Inflammatory macrophage treated with lipopolysaccharide for 1 hour (primary cell): Measurements from ENCODE around the gene CLDN4.
"Not testable (repeated sequence)": the region's sequence is repeated elsewhere in the genome, so short reads cannot be mapped to it uniquely, and the experiment has no call there.

Experiments
- DNase-seq, 2 donors: peaks; one replicate each; pipeline ENCODE4 v3.0.0-alpha.2; 2020 to 2022

The CLDN4 gene, protein sequence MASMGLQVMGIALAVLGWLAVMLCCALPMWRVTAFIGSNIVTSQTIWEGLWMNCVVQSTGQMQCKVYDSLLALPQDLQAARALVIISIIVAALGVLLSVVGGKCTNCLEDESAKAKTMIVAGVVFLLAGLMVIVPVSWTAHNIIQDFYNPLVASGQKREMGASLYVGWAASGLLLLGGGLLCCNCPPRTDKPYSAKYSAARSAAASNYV

DNA sequence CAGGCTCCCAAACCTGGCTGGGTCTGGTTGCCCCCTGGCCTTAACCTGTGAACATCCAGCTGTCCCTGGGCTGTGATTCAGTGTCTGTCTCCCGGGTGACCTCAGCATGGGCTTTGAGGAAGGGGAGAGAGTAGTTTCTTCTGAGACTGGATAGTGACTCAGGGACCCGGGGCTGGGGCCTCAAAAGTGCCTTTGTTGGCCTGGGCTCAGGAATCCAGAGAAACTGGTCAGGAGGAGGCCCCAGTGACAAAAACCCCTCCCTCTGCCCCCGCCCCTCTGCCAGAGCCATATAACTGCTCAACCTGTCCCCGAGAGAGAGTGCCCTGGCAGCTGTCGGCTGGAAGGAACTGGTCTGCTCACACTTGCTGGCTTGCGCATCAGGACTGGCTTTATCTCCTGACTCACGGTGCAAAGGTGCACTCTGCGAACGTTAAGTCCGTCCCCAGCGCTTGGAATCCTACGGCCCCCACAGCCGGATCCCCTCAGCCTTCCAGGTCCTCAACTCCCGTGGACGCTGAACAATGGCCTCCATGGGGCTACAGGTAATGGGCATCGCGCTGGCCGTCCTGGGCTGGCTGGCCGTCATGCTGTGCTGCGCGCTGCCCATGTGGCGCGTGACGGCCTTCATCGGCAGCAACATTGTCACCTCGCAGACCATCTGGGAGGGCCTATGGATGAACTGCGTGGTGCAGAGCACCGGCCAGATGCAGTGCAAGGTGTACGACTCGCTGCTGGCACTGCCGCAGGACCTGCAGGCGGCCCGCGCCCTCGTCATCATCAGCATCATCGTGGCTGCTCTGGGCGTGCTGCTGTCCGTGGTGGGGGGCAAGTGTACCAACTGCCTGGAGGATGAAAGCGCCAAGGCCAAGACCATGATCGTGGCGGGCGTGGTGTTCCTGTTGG is at the start of gene CLDN4:
Gene CLDN4 (plus strand): TSS at position 316 of the 903 bp plus-strand sequence. CDS start 206 bp downstream, at position 522.
- DNase-seq: no peak

DNA sequence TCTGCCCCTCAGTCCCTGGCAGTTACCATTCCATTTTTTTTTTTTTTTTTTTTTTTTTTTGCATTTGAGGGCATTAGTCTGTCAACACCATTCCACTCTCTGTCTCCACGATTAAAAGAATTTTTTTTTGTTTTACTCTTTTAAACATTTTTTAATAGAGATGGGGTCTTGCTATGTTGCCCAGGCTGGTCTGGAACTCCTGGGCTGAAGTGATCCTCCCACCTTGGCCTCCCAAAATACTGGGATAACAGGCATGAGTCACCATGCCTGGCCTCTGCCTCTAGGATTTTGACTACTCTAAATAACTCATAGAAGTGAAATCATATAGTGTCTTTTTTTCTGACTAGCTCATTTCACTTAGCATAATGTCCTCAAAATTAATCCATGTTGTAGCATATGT is 44.2 kb upstream of the CLDN4 start:
- DNase-seq: no peak

DNA sequence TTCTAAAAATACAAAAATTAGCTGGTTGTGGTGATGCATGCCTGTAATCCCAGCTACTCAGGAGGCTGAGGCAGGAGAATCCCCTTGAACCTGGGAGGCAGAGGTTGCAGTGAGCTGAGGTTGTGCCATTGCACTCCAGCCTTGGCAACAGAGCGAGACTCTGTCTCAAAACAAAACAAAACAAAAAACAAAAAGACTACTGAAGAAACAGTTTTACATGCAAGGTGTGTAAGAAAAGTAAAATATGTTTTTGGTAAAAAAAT is 43.1 kb upstream of the CLDN4 start:
- not testable (repeated sequence) for DNase-seq

DNA sequence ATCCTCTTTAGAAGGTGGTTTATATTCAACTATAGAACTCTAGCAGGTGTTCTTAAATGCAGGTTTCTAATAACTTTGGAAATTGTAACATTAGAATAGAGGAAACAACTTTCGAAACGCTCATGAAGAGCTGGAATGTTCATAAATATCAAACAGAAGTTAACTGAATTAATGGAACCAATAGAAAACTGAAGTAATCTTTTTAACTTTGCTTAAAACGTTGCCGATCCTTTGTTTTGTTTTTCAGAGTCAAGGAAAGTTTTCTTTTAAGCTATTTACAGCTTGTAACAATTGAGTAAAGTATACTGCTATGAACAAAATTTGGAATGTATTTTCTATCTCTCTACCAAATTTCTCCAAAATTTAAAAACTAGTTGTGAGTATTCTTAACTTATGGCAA is 41.7 kb upstream of the CLDN4 start:
- no peak for DNase-seq

DNA sequence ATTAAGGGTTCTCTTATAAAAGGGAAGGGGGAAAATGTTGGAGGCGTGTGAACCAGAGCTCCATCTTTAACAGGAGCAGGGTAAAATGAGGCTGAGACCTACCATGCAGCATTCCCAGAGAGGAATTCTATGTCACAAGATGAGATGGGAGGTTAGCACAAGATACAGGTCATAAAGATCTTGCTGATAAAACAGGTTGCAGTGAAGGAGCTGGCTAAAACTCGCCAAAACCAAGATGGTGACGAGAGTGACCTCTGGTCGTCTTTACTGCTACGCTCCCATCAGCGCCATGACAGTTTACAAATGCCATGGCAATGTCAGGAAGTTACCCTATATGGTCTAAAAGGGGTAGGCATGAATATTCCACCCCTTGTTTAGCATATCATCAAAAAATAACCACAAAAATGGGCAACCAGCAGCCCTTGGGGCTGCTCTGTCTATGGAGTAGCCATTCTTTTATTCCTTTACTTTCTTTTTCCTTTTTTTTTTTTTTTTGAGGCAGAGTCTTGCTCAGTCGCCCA is 39.6 kb upstream of the CLDN4 start:
- DNase-seq: not testable (repeated sequence)

DNA sequence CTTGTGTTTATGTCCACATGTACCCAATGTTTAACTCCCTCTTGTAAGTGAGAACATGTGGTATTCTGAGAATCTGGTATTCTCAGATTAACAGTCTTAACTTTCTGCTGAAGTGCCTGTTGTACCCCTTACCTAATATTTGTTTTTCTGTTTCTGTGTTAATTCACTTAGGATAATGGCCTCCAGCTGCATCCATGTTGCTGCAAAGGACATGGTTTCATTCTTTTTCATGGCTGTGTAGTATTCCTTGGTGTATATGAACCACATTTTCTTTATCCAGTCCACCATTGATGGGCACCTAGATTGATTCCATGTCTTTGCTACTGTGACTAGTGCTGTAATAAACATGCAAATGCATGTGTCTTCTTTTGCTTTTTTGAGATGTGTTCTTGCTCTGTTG is 35.6 kb upstream of the CLDN4 start:
- not testable (repeated sequence) for DNase-seq

DNA sequence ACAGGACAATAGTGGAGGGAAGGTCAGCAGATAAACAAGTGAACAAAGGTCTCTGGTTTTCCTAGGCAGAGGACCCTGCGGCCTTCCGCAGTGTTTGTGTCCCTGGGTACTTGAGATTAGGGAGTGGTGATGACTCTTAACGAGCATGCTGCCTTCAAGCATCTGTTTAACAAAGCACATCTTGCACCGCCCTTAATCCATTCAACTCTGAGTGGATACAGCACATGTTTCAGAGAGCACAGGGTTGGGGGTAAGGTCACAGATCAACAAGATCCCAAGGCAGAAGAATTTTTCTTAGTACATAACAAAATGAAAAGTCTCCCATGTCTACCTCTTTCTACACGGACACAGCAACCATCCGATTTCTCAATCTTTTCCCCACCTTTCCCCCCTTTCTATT is 34.1 kb upstream of the CLDN4 start:
- not testable (repeated sequence) for DNase-seq

DNA sequence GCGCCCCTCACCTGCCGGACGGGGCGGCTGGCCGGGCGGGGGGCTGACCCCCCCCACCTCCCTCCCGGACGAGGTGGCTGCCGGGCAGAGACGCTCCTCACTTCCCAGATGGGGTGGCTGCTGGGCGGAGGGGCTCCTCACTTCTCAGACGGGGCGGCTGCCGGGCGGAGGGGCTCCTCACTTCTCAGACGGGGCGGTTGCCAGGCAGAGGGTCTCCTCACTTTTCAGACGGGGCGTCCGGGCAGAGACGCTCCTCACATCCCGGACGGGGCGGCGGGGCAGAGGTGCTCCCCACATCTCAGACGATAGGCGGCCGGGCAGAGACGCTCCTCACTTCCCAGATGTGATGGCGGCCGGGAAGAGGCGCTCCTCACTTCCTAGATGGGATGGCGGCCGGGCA is 33.6 kb upstream of the CLDN4 start:
- not testable (repeated sequence) for DNase-seq

DNA sequence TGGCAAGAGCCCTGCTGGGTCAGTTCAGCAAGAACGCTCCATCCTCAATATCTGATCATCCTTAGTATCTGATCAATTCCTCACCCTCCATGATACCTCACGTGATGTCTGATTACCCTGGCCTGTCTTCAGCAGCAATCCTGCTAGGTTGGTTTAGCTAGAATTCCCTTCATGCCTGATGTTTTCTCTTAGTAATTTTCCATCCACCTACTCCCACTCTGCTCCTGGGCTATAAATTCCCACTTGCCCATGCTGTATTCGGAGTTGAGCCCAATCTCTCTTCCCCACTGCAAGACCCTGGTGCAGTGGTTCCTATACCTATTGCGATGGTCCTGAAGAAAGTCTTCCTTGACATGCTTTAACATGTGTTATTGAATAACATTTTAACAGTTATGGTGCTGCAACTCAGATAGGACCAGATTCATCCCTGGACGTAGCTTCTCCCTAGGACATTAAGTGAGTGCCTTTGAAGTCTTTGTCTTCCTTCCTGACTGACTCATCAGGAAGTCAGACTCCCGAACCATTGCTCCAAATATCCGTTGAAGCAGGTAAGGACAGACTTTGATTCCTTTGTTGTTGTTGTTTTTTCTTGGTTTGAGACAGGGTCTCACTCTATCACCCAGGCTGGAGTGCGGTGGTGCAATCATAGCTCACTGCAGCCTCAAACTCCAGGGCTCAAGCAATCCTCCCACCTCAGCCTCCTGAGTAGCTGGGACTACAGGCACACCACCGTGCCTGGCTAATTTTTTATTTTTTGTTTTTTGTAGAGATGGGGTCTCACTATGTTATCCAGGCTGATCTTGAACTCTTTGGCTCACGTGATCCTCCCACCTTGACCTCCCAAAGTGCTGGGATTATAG is 31.3 kb upstream of the CLDN4 start:
- no peak for DNase-seq

DNA sequence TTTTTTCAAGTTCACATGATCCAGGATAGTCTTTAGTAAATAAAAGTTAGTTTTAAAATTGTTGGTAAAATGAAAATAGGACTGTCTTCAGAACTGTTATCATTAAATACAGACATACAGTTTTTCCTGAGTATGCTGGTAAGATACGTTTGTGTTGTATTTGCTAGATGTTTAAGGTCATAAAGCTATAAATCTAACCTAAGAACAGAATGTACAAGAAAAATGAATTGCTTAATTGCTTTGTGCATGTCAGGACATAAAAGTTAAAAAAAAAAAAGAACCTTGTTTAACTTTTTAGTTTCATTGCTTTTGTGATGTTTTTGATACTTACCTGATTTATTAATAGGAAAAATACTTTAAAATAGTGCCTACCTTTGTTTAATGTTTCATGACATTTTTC is 29.2 kb upstream of the CLDN4 start:
- DNase-seq: no peak

DNA sequence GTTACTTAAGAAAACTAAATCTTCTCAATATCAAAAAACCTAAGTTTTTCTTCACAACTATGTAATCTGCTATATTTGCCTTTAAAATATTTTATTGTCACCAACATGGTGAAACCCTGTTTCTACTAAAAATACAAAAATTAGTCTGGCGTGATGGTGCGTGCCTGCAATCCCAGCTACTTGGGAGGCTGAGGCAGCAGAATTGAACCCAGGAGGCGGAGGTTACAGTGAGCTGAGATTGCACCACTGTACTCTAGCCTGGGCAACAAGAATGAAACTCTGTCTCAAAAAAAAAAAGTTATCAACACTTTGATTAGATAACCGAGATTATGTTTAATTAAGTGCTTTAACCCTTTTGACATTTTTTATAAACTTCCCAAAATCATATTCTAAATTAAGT is 28.3 kb upstream of the CLDN4 start:
- no peak for DNase-seq

DNA sequence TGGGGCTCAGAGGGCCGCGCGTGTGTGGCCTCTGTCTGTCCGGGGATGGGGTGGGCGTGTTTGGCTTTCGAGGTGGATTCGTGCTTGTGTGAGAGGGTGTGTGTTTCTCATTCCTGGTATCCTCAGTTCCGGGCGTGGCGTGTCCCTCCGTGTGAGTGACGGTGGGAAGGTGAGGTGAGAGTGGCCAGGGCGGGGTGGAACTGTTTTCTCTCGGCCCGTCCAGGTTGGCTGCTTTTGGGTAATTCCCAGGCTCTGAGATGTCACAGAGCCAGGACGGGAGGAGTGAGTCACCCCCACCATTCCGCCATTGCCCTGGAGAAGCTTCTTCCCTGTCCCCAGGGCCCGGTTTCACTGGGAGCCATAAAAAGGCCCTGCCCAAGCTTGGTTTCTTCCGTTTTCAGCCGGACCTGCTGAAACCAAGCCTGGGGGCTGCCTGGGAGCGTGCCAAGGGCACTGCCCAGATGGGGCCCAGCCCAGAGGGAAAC is 21.3 kb upstream of the CLDN4 start:
- DNase-seq: no peak

DNA sequence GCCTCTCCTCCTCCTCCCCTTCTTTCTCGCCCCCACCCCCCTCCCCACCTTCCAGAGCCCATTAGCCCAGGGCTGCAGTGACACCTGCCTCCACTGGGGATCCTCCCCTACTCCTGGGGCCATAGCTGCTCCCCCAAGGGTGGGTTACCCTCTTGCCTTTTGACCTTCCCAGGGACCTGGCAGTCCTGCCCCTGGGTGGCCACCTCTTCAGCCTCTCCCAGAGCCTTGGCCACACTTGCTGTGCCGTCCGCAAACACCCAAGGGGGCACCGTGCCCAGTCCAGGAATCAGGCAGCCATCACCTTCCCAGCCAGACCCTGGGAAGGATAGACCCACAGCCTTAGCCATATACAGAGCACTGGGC is 19.8 kb upstream of the CLDN4 start:
- DNase-seq: no peak

DNA sequence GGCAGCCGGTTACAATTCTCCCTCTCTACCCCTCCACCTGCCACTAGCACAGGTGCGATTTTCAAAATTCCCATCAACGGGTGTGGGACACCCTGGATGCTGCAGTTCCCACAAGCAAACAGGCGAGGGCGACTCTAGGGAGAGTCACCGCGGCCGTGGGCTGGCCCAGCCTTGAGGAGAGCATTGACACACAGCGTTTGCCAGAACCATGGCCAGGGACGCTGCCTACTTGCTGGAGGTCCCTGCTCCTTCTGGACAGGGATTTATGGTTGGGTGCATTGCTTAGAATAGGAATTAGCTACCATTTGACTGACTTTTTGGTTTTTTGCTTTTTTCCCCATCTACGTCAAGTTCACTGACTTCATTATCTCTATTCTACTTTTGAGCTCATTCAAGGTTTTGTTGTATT is 19.0 kb upstream of the CLDN4 start:
- peak; percentile 52 to 87 for DNase-seq

DNA sequence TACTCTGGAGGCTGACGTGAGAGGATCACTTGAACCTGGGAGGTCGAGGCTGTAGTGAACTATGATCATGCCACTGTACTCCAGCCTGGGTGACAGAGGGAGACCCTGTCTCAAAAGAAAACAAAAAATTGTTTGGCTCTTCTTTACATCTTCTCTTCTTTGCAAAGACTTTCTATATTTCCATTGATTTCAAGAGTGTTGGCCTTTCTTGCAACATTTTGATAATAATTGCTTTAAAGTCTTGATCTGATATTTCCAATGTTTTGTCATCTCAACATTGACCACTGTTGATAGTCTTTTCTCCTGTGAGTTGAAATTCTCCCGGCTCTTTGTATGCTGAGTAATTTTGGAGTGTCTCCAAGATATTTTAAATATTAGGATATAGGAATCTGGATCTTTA is 17.8 kb upstream of the CLDN4 start:
- no peak for DNase-seq

DNA sequence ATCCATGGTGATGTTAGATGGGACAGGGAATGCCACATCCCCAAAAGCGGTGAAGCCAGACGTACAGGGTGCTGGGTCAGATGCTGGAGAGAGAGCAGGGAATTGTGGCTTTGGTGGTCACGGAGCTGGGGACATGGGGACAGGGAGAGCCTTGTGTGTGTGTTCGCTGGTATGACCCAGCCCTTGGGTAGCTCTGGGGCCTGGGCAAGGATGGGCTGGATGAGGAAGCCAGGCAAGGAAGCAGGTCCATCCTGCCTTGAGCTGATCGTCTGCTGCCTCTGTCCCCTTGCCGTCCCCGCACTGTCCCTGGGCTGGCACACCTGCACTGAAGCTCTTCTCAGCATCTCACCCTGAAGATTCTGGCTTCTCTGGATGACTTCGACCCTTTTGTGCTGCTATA is 15.4 kb upstream of the CLDN4 start:
- DNase-seq: no peak

DNA sequence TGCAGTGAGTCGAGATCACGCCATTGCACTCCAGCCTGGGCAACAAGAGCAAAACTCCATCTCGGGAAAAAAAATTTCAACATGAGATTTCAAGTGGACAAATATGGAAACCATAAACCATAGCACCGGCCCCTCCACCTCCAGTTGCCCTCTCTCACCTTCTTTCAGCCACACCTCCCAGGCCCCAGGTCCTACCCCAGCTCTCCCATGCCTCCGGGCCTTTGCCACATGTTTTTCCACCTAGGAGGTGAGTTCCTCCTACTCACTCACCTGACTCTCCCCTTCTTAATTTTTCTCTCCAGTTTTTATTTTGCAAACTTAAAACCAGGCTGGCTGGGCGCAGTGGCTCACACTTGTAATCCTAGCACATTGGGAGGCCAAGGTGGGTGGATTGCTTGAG is 13.7 kb upstream of the CLDN4 start:
- no peak for DNase-seq

DNA sequence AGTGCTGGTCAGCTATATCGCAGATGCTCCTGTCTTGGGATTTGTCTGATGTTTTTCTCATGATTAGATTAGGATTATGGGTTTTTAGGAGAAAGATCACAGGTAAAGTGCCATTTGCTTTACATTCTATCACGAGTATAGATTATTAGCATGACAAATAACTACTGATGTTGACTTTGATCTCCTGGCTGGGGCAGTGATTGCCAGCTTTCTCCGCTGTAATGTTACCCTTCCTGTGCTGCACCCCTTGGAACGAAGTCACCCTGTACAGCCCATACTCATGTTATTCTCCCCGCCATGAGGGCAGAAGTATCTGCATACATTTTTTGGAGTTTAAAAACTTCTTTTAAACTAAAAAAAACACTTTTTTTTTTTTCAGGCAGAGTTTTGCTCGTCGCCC is 10.8 kb upstream of the CLDN4 start:
- DNase-seq: no peak

DNA sequence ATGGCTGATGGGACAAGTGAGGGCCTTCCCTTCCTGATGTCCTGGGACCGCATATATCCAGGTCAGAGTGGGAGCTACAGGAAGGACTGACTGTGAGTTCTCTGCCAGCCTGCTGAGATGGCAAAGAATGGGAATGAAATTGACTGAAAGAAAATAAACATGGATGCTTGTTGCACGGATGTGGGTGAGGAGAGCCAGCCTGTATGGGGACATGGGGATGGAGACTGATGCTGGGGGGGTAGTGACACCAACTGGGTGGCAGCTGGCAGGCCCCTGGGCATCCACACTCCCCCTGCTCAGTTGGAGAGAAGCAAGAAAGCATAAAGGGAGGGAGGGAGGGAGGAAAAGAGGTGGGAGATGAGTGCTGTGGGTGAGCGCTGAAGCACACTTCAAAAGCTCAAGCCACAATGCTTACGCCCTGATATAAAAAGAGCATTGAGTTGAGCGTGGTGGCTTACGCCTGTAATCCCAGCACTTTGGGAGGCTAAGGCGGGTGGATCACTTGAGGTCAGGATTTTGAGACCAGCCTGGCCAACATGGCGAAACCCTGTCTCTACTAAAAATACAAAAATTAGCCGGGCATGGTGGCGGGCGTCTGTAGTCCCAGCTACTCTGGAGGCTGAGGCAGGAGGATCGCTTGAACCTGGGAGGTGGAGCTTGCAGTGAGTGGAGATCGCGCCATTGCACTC is 9.1 kb upstream of the CLDN4 start:
- not testable (repeated sequence) for DNase-seq

DNA sequence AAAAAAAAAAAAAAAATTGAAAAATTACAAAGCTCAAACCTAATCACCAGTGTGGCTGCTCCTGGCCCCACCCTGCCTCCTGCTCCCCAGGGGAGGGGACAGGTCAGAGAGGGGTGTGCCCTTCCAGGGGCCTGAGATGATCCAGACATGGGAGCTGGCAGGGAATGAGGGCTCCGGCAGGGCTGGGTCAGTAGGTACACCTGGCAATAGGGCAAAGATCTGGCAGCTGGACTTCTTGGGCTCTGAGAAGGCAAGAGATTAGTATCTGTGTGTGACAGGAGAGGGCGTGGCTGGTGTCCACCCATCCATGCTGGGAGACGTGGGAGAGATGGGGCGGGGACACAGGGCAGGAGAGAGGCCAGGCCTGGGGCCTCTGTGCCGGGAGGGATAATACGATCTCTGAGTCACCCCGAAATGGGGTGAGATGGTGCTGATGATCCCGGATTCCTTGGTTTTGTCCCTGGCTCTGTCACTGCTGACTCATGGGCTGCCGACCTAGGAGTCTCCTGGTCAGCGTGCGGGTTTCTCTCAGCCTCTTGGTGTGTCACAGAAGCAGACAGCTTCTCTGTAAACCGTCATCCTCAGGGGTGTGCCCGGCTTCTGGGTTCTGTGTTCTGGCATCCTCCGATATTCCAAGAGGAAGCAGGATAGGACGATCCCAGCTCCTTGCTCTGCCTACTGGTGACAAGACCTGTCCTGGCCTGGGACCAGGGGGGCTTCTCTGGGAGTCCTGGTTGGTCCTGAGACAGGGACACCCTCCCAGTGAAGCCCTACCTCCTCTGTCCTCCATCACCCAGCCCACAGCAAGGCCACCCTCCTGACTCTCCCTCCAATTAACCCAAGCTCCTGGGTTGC is 8.2 kb upstream of the CLDN4 start:
- DNase-seq: no peak

DNA sequence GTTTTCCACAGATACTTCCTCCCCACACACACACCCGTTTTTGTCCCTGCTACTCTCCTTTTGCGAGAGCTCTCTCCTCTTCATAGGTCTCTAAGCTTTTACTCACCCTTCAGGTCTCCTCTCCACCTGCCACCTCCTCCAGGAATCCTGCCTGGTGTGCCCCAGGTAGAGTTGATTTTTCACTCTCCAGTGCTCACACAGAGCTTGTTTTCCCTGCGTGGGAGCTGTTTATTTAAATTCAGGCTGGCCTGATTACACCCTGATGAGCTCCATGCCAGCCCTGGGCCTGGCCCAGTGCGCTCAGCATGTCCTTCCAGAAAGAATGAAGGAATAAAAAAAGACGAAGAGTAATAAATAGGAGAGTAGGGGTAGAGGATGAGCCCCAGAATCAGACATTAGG is 7.5 kb upstream of the CLDN4 start:
- no peak for DNase-seq
